HepG2 (cell line): ENCODE data around the gene GALNT10. TPM values are rescaled to one million over a fixed set of nuclear protein-coding genes. Genes with fewer than 3 reads are reported as not detected.

Experiments used
- CSRNP1 ChIP-seq: sonication (generic); formaldehyde crosslinking; IDR thresholded peaks from 2 replicates; pipeline ENCODE4 v1.8.1; 2023; ENCODE audit warnings: mild to moderate bottlenecking, missing genetic modification reagents
- CTCF ChIP-seq: sonication (generic); formaldehyde crosslinking; IDR thresholded peaks from 2 replicates; pipeline ENCODE4 v1.5.0; 2020; ENCODE audit warnings: mild to moderate bottlenecking, missing genetic modification reagents, moderate library complexity
- KAT2B ChIP-seq: fragments of 150-350 bp; IDR thresholded peaks from 2 replicates; pipeline ENCODE4 v1.6.1; 2014; ENCODE audit warnings: low read depth, low read length, borderline replicate concordance
- KLF13 ChIP-seq: sonication (generic); formaldehyde crosslinking; IDR thresholded peaks from 2 replicates; pipeline ENCODE4 v1.4.0; 2020; ENCODE audit warnings: mild to moderate bottlenecking, missing genetic modification reagents
- KLF16 ChIP-seq, 2 experiments: sonication (generic) in 1 of 2; formaldehyde crosslinking in 1 of 2; IDR thresholded peaks; 2 replicates each; pipeline versions ENCODE4 v1.6.1 to v1.8.0; 2016 to 2023; ENCODE audit warnings: missing genetic modification reagents in 2 of 2, missing compliant biosample characterization in 1 of 2
- LBX2 ChIP-seq: sonication (generic); formaldehyde crosslinking; IDR thresholded peaks from 2 replicates; pipeline ENCODE4 v1.5.0; 2020; ENCODE audit warnings: missing genetic modification reagents, mild to moderate bottlenecking, borderline replicate concordance
- MTA1 ChIP-seq: sonication (generic); formaldehyde crosslinking; IDR thresholded peaks from 2 replicates; pipeline ENCODE4 v1.4.0; 2020; ENCODE audit warnings: missing genetic modification reagents, mild to moderate bottlenecking, borderline replicate concordance
- PBX2 ChIP-seq: IDR thresholded peaks from 2 replicates; pipeline ENCODE4 v1.6.1; 2016; ENCODE audit warnings: control low read depth
- TEAD3 ChIP-seq: optimal IDR thresholded peaks from 2 replicates; pipeline ENCODE3; 2016; ENCODE audit warnings: borderline replicate concordance
- ZC3H13 ChIP-seq: sonication (generic); formaldehyde crosslinking; IDR thresholded peaks from 2 replicates; pipeline ENCODE4 v1.8.1; 2023; ENCODE audit warnings: mild to moderate bottlenecking, missing genetic modification reagents, moderate library complexity
- ZFP36L1 ChIP-seq: sonication (generic); formaldehyde crosslinking; IDR thresholded peaks from 2 replicates; pipeline ENCODE4 v1.8.0; 2022; ENCODE audit warnings: mild to moderate bottlenecking, missing genetic modification reagents, moderate library complexity
- ZNF124 ChIP-seq: sonication (generic); formaldehyde crosslinking; IDR thresholded peaks from 2 replicates; pipeline ENCODE4 v1.4.0; 2020; ENCODE audit warnings: missing genetic modification reagents
- ZNF142 ChIP-seq: sonication (generic); formaldehyde crosslinking; IDR thresholded peaks from 2 replicates; pipeline ENCODE4 v1.4.0; 2020; ENCODE audit warnings: missing genetic modification reagents
- ZNF3 ChIP-seq: IDR thresholded peaks from 2 replicates; pipeline ENCODE4 v1.7.0; 2017; ENCODE audit warnings: inconsistent platforms
- ZNF550 ChIP-seq: sonication (generic); formaldehyde crosslinking; IDR thresholded peaks from 2 replicates; pipeline ENCODE4 v1.4.0; 2020; ENCODE audit warnings: mild to moderate bottlenecking, missing genetic modification reagents, borderline replicate concordance
- ZNF773 ChIP-seq: sonication (generic); formaldehyde crosslinking; IDR thresholded peaks from 2 replicates; pipeline ENCODE4 v1.4.0; 2020; ENCODE audit warnings: missing genetic modification reagents, borderline replicate concordance
- ZNF883 ChIP-seq: sonication (generic); formaldehyde crosslinking; IDR thresholded peaks from 2 replicates; pipeline ENCODE4 v1.5.1; 2020; ENCODE audit warnings: mild to moderate bottlenecking, missing genetic modification reagents; ENCODE audit errors: not compliant biosample characterization
- polyA plus RNA-seq, 8 experiments: library from polyadenylated mRNA; depleted of rRNA in 3 of 8; stranded (reverse) in 7 of 8; unstranded in 1 of 8; fragments of >200 nt; fragmentation: Illumina TruSeq in 4 of 8; extraction: Trizol in 4 of 8; gene quantifications; 2 replicates each; pipeline versions ENCODE4 v1.2.1 to v1.2.3, GENCODE V29; 2011 to 2016; ENCODE audit warnings: low read depth in 4 of 8, missing spikeins in 1 of 8, mixed read lengths in 1 of 8; ENCODE audit not compliant: insufficient read depth in 1 of 8
- total RNA-seq, 5 experiments: library from RNA; depleted of rRNA; stranded (reverse); fragments of >200 nt; fragmentation: Illumina TruSeq; extraction: Trizol; gene quantifications; 2 replicates each; pipeline ENCODE4 v1.2.3, GENCODE V29; 2016; ENCODE audit warnings: low read depth in 1 of 5

The GALNT10 gene
- total and polyA plus RNA-seq, 2 of the 13 experiments (the other 11 are each of a cell fraction or from before 2014, with no cell fraction given) = 8.1 to 11.2 TPM

DNA sequence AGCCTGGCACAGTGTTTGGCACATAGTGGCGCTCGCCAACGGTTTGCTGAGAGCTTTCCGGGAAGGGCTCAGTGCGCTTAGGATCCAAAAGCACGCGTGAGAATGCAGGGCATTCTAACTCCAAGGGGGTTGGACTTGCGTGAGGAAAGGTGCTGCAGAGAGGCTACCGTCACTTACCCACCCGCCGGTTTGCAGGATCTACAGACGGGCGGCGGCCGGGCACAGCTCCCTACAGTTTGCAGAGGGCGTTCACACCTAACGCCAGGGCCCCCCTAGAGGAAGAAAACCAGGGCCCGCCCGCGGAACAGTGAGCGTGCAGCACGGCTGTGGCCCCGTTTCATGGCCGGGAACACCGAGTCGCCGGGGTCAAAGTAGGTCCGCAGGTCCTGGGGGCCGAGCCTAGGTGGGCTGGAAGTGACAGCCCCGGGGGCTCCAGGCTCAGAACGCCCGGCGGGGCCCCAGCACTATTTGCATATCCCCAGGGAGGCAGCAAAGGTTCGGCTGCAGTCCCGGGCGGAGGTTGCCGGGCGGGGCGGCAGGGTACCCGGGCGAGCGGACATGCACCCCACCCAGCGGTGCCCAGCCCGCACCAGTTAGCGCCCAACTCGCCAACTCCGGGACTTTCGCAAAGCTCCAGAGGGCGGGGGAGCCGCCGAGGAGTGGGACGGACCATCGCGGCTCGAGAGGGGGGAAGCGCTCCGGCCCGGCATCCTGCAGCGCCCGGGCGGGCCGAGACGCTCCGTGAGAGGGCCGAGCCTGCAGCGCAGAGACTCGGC lies 526 bp upstream of the GALNT10 start (continued):
- TF ChIP-seq ZC3H13 (CRISPR knock-in tag) = no peak
- TF ChIP-seq ZNF883 (CRISPR knock-in tag) = peak; percentile 16
- no peak for TF ChIP-seq CSRNP1 (CRISPR knock-in tag)
- no peak for TF ChIP-seq ZNF773
- TF ChIP-seq TEAD3 (CRISPR knock-in tag) = no peak
- peak; percentile 25; the same call in 1 of the 2 replicates for TF ChIP-seq ZFP36L1
- TF ChIP-seq KLF16 (CRISPR knock-in tag; IDR thresholded peaks at IDR 0.05) = no peak
- TF ChIP-seq ZNF142 (CRISPR knock-in tag) = no peak; the same call in 1 of the 2 replicates
- no peak for TF ChIP-seq LBX2 (CRISPR knock-in tag)
- no peak for TF ChIP-seq MTA1
- no peak for TF ChIP-seq ZNF124 (CRISPR knock-in tag)
- no peak for TF ChIP-seq PBX2 (CRISPR knock-in tag)
- TF ChIP-seq KAT2B = no peak
- no peak for TF ChIP-seq ZNF550 (CRISPR knock-in tag)
- no peak for TF ChIP-seq KLF13 (CRISPR knock-in tag)
- no peak for TF ChIP-seq ZNF3 (CRISPR knock-in tag)
- TF ChIP-seq CTCF (CRISPR knock-in tag) = no peak
